Measurements from ENCODE around the gene TP53I3.
A peak's percentile ranks its signal among the peaks of the same experiment; 100 is the strongest.
"Not testable (repeated sequence)": the region's sequence is repeated elsewhere in the genome, so short reads cannot be mapped to it uniquely, and the experiment has no call there.

TP53I3 gene, protein sequence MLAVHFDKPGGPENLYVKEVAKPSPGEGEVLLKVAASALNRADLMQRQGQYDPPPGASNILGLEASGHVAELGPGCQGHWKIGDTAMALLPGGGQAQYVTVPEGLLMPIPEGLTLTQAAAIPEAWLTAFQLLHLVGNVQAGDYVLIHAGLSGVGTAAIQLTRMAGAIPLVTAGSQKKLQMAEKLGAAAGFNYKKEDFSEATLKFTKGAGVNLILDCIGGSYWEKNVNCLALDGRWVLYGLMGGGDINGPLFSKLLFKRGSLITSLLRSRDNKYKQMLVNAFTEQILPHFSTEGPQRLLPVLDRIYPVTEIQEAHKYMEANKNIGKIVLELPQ

DNA sequence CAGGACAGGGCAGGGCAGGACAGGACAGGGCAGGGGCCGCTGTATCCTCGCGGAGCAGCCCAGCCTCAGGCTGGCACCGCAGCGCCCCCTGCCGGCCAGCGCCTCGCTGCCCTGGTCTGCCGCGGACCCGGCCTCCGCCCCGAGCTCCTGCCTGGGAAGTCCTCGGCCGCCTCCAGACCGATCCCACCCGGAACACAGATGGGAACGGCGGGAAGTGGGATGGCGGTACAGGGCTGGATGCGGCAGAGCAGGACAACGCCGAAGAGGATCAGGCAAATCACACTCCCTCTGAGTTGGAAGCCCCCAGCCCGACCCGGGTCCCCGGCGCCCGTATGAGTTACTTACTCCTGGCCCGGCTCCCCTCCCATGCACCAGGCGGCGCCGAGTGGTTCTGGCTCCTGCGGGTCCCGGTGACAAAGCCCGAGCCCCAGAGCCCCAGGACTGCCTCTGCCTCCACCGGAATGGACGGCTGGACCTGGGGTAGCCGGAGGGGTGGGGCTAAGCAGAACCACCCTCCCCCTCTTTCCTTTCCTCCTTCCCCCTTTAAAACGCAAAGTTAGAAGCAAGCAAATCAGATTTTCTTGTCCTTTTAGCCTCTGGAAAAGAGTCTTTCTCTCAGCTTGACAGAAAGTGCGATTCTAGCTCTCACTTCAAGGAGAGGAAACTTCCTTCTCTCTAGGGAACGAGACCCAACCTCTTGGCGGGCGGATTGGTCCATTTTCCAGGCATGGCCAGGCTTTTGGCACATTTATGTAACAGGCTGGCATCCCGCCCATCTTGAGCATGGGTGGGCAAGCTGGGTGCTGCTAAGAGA, at the start of gene TP53I3:
TP53I3 (minus strand) TSS at position 449 of the 814 bp plus-strand sequence. CDS start 508 bp downstream, outside the sequence.
- peak; percentile 96 for DNase-seq

DNA sequence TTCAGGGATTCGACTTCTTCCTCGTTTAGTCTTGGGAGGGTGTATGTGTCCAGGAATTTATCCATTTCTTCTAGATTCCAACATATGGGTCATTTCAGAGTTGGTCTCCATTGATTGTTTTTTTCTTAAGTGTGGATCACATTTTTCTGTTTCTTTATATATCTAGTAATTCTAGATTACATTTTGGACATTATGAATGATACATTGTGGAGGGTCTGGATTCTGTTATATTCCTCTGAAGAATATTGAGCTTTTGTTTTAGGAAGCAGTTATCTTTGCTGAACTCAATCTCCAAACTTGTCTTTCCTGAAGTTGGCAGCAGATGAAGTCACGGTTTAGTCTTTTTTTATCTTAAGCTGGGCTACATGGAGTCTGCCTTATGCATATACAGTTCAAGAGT, 47.9 kb upstream of the TP53I3 start:
- DNase-seq, result no peak

DNA sequence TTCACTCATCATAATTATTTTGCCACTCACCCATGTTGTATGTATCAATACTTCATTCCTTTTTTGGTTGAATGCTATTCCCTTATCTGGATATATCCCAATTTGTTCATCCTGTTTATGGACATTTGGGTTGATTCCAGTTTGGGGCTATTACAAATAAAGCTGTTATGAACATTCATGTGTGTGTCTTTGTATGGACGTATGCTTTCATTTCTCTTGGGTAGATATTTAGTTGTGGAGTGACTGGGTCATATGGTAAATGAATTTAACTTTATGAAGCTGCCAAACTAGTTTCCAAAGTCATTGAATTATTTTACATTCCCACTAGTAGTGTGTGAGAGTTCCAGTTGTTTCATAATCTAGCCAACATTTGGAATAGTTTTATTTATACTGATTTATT, 41.3 kb upstream of the TP53I3 start:
- DNase-seq, result no peak

DNA sequence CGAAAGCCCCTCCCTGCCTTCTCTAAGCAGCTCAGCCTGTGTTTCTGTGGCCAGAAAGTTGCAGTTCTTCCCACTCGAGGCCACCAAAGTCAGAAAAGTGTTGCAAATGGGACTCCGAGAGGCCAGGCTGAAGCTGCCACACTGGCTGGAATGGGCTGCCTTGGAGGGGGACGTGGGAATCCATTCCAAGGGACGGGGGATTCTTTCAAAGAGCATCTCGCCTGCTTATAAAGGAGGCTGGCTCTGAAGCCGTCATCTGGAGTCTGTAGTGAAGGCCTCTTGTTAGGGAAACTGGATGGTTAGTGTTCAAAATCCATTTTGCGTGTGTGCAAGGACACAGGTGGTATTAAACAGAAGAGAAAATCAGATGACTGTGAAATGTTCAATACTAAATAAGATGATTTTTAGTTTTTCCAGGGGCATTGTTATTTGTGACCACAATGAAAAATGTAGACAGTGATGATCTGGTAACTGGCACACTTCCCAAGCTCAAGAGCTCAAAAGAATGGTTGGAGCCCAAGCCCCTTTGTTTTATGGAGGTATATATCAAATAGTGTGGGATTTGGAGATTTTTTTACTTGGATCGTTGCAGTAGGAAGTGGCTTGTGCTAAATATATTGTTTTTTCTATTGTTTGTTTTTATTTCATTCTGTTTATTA, 39.4 kb upstream of the TP53I3 start:
- DNase-seq, result peak; percentile 79

DNA sequence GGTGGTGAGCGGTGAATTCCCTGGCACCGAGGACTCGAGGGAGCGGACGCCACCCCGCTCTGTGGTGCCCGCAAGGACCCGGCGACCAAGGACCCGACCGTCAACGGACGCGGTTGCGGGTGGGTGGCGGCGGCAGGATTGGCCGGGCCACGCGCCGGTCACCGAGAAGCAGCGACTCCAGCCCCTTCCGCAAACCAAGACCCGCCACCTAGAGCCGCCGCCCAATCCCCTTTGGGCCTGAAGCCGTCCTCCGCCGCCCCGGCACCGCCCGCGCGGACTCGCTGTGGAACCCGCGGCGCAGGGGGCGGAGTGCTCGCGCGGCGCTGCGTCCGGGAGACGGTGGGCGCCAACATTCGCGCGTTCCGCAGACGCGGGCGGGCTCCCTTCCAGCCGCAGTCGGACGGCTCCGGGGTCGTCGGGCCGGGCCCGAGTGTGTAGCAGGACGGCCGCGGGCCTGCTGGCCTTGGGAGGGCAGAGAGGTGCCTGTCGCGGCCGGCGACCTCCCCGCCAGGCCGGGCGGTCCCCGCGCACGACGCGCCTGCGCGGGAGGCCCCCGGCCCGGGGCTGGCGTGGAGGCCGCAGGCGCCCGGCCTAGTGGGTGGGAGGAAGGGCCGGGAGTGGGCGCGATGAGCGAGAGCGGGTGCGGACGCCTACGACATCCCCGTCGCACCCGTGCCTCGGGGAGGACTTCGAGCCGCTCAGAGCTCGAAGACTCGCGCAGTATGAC, 38.7 kb upstream of the TP53I3 start, which contains the start of the genes FAM228B and PFN4:
FAM228B (plus strand) TSS at position 275 of the 727 bp plus-strand sequence. CDS start 893 bp downstream, outside the sequence.
PFN4 (minus strand) TSS at position 140 of the 727 bp plus-strand sequence. CDS start 799 bp downstream, outside the sequence.
- peak; percentile 93 for DNase-seq

DNA sequence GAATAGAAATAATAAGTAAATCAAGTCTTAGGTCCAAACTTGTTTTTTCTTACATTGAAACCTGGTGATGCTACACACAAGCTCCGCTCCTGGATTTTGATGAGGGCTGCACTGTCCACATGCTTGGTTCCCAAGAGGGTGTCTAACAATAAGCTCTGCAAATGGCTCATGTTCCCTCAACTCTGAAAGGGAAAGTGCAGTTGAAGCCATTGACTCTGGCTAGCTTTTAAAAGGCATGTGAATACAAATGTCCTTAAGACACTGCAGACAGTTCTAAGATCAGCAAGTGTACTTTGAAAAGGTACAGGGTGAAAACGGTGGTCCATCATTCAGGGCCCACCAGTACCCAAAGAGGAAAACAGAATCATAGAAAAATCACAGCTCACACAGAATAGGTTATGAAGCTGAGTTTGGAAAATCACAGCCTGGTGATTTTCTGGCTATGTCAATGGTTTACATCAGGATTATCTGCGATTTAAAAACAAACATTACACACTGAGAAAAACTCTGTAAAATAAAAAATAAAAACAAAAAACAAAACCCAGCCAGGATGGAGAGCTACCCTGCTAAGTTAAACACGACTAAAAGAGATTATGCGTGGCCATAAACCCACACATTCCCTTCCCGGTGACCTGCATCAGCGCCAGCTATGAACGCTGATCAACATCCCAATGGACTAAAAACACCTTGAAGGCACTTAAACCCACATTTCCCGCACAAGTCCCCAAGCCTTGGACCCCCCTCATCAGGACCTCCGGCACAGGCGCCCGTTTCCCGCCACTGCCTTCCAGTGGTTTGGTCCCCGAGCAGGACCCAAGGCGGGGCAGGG, 37.9 kb upstream of the TP53I3 start:
- no peak for DNase-seq

DNA sequence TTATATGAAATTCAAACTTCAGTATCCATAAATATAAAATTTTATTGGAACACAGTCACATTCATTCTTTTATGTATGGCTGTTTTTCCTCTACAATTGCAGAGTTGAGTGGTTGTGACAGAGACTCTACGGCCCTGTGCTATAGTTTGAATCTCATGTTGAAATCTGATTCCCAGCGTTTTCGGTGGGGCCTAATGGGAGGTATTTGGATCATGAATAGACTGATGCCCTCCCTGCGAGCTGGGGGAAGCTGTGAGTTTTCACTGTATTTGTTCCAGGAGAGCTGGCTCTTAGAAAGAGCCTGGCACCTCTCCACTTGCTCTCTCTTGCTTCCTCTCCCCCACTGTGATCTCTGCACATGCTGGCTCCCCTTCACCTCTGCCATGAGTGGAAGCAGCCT, 36.8 kb upstream of the TP53I3 start:
- no peak for DNase-seq

DNA sequence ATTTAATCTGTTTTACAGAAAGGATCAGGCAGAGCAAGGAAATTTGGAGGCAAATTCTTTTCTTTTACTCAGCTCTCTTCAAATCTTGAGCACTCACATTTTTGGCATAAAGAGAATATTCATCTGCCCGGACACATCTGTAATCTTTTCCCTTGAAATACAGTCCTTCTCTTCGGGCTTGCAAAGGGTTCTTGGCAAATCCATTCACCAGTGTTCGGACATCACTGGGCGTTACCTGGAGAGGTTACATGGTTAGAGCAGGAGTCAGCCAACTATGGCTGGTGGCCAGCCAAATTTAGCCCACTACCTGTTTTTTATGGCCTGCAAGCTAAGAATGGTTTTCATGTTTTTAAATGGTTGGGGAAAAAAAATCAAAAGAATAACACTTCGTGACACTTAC, 36.4 kb upstream of the TP53I3 start:
- no peak for DNase-seq

DNA sequence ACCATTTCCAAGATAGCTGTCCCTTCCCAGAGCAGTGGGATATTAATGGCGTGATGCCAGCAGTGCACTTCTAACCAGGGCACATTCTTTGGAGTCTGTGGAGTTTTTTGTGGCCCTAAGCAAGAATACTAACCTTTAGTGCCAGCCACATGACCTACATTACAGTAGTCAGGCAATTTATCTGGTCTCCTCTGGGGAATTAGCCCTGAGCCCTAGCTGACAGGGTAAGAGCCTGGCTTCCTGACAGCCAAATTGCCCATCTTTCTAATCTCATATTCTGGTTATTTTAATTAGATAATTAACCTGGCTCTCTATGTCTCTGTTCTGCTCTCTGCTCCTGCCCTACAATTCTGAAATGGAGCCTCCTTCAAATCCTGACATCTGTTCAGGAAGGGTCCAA, 33.3 kb upstream of the TP53I3 start:
- no peak for DNase-seq

DNA sequence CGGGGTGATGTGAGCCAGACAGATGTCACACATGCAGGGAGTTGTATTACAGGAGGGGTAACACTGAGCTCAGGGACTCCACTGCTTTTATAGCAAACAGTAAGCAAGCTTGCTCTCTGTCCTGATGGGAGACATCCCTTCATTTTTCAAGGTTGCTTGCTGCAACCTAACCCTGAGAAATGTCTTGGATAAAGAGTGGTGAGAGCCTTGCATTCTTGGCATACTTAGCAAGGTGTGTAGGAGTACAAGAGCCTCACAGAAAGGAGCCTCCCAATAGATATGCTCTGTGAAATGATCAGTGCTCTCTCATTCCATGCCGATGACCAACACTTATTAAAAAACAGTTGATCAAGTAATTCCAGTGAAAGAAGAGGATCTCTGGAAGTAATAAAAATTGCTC, 30.4 kb upstream of the TP53I3 start:
- no peak for DNase-seq

DNA sequence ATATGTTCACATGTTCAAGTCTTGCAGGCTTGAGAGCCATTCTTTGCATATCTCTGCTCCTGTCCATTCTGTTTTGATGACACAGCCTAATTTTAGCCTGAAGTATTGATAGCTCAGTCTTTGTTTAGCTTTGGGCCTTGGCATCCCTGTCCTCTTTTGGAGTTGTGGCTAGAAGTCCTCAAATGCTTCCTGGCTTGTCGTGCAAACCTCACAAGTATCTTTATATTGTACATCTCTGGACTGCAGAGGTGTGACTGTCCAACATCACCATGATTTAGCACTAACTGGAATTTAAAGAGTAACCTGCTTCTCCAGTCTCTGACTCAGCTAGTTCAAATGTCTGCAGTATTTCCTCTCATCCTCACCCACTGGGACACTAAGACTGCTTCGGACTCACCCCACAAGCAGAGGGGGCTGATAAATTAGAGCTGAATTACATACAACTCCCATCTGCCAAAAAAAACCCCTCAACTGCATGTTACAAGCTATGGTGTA, 26.8 kb upstream of the TP53I3 start:
- DNase-seq, result no peak

DNA sequence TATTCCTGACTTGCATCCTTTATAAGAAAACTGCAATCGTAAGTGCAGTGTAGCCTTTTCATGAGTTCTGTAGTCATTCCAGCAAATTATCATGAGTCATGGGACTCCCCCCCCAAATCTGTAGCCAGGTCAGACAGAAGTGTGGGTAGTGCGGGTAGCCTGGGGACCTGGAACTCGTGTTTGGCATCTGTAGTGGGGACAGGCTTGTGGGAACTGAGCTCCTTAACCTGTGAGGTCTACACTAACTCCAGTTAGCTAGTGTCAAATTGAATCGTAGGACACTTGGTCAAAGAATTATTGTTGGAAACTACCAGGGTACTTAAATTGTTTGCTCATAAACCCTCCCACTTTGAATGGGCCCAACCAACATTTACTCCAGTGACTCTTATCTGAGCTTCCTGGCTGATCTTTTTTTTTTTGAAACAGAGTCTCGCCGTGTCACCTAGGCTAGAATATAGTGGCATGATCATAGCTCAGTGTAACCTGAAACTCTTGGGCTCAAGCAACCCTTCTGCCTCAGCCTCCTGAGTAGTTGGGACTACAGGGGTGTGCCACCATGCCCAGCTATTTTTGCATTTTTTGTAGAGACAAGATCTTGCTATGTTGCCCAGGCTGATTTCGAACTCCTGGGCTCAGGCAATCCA, 26.1 kb upstream of the TP53I3 start:
- DNase-seq, result no peak

DNA sequence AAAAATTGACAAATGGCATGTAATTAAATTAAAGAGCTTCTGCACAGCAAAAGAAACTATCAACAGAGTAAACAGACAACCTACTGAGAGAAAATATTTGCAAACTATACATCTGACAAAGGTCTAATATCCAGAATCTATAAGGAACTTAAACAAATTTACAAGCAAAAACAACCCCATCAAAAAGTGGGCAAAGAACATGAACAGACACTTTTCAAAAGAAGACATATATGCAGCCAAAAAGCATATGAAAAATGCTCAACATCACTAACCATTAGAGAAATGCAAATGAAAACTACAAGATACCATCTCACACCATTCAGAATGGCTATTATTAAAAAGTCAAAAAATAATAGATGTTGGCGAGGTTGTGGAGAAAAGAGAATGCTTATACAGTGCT, 24.8 kb upstream of the TP53I3 start:
- DNase-seq, result not testable (repeated sequence)

DNA sequence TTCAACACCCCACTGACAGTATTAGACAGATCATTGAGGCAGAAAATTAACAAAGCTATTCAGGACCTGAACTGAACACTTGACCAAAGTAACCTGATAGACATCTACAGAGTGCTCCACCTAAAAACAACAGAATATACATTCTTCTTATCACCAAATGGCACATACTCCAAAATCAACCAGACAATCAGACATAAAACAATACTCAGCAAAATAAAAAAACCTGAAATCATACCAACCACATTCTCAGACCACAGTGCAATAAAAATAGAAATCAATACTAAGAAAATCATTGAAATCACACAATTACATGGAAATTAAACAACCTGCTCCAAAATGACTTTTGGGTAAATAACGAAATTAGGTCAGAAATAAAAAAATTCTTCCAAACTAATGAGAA, 22.7 kb upstream of the TP53I3 start:
- no peak for DNase-seq

DNA sequence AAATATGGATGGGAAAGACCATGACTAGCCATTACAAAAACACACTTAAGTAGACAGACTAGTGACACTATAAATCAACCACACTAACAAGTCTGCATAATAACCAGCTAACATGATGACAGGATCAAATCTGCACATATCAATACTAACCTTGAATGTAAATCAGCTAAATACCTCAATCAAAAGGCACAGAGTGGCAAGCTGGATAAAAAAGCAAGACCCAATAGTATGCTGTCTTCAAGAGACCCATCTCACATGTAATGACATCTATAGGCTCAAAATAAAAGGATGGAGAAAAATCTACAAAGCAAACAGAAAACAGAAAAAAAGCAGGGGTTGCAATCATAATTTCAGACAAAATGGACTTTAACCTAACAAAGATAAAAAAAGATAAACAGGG, 22.2 kb upstream of the TP53I3 start:
- DNase-seq, result no peak

DNA sequence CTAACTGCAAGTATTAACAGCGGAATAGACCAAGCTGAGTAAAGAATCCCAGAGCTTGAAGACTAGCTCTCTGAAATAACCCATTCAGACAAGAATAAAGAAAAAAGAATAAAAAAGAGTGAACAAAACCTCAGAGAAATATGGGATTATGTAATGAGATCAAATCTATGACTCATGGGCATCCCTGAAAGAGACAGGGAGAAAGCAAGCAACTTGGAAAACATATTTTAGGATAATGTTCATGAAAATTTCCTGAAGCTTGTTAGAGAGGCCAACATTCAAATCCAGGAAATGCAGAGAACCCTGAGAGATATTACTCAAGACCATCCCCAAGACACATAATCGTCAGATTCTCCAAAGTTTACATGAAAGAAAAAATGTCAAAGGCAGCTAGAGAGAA, 21.2 kb upstream of the TP53I3 start:
- no peak for DNase-seq

DNA sequence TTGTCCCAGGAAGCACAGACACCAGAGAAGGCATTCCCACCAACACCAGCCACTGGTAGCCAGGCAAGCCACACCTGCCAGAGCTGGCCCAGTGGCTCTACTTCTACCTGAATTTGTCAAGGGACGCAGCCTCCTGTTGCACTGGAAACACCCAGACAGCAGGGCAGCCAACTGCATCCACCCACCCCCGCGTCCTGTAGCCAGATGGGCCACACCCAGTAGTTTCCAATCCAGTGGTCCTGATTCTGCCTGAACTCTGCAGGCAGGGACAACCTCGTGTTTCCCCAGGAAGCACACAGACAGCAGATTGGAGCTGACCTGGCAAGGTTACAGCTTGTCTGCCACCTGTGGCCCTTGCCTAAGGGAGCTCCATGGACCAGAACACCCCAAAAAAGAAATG, 20.3 kb upstream of the TP53I3 start:
- no peak for DNase-seq

DNA sequence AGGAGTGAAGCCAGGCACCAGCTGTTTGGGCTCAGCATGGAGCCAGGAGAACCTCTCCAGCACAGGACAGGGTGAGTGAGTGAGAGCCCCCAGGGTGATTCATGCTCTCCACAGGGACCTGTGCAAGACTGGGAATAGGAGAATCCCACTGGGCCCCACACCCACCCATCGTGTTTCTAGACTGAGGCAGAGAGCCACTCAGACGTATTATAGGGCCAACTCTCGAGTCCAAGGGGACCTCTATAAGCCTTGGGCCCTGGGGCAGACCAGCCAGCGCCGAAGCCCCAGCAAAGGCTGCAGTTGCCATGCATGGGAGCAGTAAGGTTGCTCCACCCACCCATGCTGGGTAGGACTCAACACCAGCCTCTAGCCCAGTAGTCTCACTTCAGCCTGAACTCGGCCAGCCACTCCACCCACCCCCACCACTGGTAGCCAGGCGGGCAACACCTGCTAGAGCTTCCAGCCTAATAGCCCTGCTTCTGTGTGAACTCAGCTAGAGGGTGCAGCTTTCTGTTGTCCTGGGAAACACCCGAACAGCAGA, 19.5 kb upstream of the TP53I3 start:
- no peak for DNase-seq

DNA sequence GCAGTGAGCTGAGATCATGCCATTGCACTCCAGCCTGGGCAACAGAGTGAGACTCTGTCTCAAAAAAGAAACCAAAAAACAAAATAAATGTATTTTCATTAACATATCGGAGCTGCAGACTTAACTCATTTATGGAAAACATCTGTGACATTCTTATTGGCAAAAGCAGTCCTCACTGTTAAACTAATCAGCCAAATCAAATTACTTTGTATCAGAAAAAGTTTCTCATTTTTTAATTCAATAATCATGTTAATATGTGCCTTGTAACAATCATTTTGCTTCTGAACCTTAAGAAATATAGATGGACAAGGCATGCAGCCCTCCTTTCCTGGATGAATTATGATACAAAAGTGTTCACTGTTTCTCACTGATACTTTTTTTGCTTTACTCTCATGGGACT, 18.0 kb upstream of the TP53I3 start:
- no peak for DNase-seq

DNA sequence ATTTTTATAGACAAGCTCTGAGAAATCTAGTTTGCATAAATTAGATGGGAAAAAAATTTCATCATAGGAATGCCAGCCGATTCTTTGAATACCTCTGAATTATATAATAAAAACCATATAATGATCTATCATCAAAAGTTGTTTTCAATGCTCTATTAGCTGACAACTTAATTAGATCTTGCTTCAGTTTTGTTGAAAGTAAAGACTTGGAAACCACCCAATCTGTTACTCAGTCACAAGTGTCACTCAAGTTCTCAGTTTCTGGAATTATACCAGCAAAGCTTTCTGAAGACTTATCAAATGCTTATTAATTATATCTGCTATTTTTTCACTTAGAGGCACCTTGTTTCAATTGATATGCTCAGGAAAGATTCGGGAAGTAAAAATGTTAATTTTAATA, 17.4 kb upstream of the TP53I3 start:
- no peak for DNase-seq

DNA sequence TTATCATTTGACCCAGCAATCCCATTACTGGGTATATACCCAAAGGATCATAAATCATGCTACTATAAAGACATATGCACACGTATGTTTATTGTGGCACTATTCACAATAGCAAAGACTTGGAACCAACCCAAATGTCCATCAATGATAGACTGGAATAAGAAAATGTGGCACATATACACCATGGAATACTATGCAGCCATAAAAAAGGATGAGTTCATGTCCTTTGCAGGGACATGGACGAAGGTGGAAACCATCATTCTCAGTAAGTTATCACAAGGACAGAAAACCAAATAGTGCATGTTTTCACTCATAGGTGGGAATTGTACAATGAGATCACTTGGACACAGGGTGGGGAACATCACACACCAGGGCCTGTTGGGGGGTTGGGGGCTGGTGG, 16.1 kb upstream of the TP53I3 start:
- DNase-seq, result not testable (repeated sequence)

Data from islet precursor cell (in vitro differentiated cells).